Loucy (cell line): ENCODE results near the gene RDH12.

Source experiments
- EZH2phosphoT487 ChIP-seq: fragments of 200-600 bp; IDR thresholded peaks from 2 replicates; pipeline ENCODE4 v1.6.1; 2018; ENCODE audit warnings: antibody characterized with exemption, mild to moderate bottlenecking, moderate library complexity, borderline replicate concordance
- TF ChIP-seq, protein P1 (sequence below): fragments of 200-600 bp; sonication (generic); conservative IDR thresholded peaks from 2 replicates; pipeline ENCODE4 v1.5.1; 2014; ENCODE audit warnings: mild to moderate bottlenecking, antibody characterized with exemption, low read length

DNA sequence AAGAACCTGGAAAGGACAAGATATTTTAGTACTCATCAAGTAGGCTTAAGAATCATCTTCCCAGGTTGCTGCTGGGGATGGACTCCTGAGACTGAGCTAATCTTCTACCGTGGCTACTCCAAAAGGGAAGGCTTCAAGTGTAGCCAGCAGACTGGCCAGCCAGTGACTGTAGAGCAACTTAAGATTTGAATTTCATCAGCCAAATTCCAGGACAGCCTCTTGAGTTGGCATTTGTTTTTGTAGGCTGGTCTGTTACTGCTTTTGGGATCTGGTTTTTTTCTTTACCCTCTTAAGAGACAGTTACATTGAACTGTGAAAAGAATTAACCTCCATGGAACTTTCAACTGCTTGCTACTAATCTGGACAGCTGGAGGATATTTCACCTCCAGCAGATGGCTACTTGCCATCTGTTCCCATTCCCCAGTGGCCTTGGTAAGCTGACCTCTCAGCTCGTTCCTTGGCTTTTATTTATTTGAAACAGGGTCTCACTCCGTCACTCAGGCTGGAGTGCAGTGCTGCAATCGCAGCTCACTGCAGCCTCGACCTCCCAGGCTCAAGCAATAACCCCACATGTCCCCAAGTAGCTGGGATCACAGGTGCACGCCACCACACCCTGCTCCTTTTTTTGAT, 47.9 kb upstream of the RDH12 start:
- TF ChIP-seq, protein P1, sequence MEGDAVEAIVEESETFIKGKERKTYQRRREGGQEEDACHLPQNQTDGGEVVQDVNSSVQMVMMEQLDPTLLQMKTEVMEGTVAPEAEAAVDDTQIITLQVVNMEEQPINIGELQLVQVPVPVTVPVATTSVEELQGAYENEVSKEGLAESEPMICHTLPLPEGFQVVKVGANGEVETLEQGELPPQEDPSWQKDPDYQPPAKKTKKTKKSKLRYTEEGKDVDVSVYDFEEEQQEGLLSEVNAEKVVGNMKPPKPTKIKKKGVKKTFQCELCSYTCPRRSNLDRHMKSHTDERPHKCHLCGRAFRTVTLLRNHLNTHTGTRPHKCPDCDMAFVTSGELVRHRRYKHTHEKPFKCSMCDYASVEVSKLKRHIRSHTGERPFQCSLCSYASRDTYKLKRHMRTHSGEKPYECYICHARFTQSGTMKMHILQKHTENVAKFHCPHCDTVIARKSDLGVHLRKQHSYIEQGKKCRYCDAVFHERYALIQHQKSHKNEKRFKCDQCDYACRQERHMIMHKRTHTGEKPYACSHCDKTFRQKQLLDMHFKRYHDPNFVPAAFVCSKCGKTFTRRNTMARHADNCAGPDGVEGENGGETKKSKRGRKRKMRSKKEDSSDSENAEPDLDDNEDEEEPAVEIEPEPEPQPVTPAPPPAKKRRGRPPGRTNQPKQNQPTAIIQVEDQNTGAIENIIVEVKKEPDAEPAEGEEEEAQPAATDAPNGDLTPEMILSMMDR: no peak
- TF ChIP-seq EZH2phosphoT487: no peak
